GM21717 (cell line): ENCODE measurements around the gene MEF2B.

Experiments used
- ATAC-seq: cut with Tn5 transposase; IDR thresholded peaks from one replicate; pipeline ENCODE4 v1.9.1; 2021; ENCODE audit warnings: mild to moderate bottlenecking, moderate library complexity; ENCODE audit not compliant: unreplicated experiment

MEF2B gene

GRCh38 chr19:19170053-19170872 lies at the start of gene MEF2B:
Gene MEF2B, minus strand, starts transcription at chr19:19170263. Its CDS starts 19,528 bp downstream, at chr19:19150735.
- ATAC-seq = peak; percentile 70

GRCh38 chr19:19218911-19219310 lies 48.8 kb upstream of the MEF2B start:
- ATAC-seq = no peak

GRCh38 chr19:19217099-19217498 lies 47.0 kb upstream of the MEF2B start:
- ATAC-seq = no peak

- no peak for ATAC-seq
Observed at GRCh38 chr19:19215792-19216191, 45.7 kb upstream of the MEF2B start.

GRCh38 chr19:19214892-19215291 lies 44.8 kb upstream of the MEF2B start:
- ATAC-seq = no peak

GRCh38 chr19:19214159-19214490 lies 44.1 kb upstream of the MEF2B start:
- no peak for ATAC-seq

GRCh38 chr19:19213426-19214158 lies 43.5 kb upstream of the MEF2B start:
- no peak for ATAC-seq

GRCh38 chr19:19212916-19213315 lies 42.9 kb upstream of the MEF2B start:
- ATAC-seq = no peak

- no peak for ATAC-seq
Observed at GRCh38 chr19:19211499-19212420, 41.7 kb upstream of the MEF2B start, which contains the start of gene NCAN. Gene NCAN, plus strand, starts transcription at chr19:19211958. Its CDS starts 4,996 bp downstream, at chr19:19216954.

GRCh38 chr19:19209372-19209771 lies 39.3 kb upstream of the MEF2B start:
- ATAC-seq = no peak

- no peak for ATAC-seq
Observed at GRCh38 chr19:19207637-19208572, 37.8 kb upstream of the MEF2B start.

- no peak for ATAC-seq
Observed at GRCh38 chr19:19206938-19207337, 36.9 kb upstream of the MEF2B start.

GRCh38 chr19:19205416-19206410 lies 35.6 kb upstream of the MEF2B start:
- ATAC-seq = no peak

- ATAC-seq = no peak
Observed at GRCh38 chr19:19204181-19204580, 34.1 kb upstream of the MEF2B start.

GRCh38 chr19:19203012-19203856 lies 33.2 kb upstream of the MEF2B start, which contains the start of gene NR2C2AP:
Gene NR2C2AP, minus strand, starts transcription at chr19:19203414. Its CDS starts 354 bp downstream, at chr19:19203060.
- peak; percentile 40 for ATAC-seq

- ATAC-seq = no peak
Observed at GRCh38 chr19:19202707-19203011, 32.6 kb upstream of the MEF2B start.

- no peak for ATAC-seq
Observed at GRCh38 chr19:19201697-19202630, 31.9 kb upstream of the MEF2B start.
